ENCODE data around the gene SCYL3.
"Not testable (repeated sequence)": the region's sequence is repeated elsewhere in the genome, so short reads cannot be mapped to it uniquely, and the experiment has no call there.

SCYL3 gene

GRCh38 chr1:169877800-169878491, 15.8 kb downstream of the SCYL3 start:
- DNase-seq (ENCODE audit: low read depth in 1 of 2, low spot score in 1 of 2) = no peak
- in situ Hi-C loops (cut with HindIII; ENCODE audit: low pct_unique_long_range_greater_than_20kb, low sequenced_read_pairs) = no loop called here
- TF ChIP-seq JUND (IDR thresholded peaks at IDR 0.05; ENCODE audit: low read depth) = no peak

DNA sequence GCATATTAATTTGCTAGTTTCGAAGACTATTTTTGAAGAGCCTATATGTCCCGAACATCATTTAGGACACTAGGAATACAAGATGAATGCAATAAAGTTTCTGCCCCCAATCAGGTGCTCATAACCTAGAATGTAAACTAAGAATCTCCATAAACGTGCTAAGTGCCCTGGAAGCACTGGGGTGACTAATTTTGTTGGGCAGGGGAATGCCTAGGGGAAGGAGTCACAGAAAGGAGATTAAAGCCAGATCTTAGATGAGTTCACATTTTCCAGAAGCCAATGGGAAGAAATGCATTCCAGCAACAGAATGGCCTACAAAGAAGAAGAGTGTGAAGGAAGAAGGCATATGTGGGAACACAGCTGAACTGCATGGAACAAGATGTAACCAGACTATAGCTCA, 19.5 kb downstream of the SCYL3 start:
- no peak for DNase-seq (ENCODE audit: low read depth in 1 of 2, low spot score in 1 of 2)
- TF ChIP-seq JUND (IDR thresholded peaks at IDR 0.05; ENCODE audit: low read depth) = no peak
- in situ Hi-C loops (cut with HindIII; ENCODE audit: low pct_unique_long_range_greater_than_20kb, low sequenced_read_pairs) = no loop called here

GRCh38 chr1:169873582-169874199, 20.0 kb downstream of the SCYL3 start:
- no peak for DNase-seq (ENCODE audit: low read depth in 1 of 2, low spot score in 1 of 2)
- in situ Hi-C loops (cut with HindIII; ENCODE audit: low pct_unique_long_range_greater_than_20kb, low sequenced_read_pairs) = no loop called here
- TF ChIP-seq JUND (IDR thresholded peaks at IDR 0.05; ENCODE audit: low read depth) = peak; percentile 44; the same call in 1 of the 2 replicates

GRCh38 chr1:169872906-169873305, 20.8 kb downstream of the SCYL3 start:
- DNase-seq (ENCODE audit: low read depth in 1 of 2, low spot score in 1 of 2) = no peak
- TF ChIP-seq JUND (IDR thresholded peaks at IDR 0.05; ENCODE audit: low read depth) = no peak
- in situ Hi-C loops (cut with HindIII; ENCODE audit: low pct_unique_long_range_greater_than_20kb, low sequenced_read_pairs) = no loop called here

DNA sequence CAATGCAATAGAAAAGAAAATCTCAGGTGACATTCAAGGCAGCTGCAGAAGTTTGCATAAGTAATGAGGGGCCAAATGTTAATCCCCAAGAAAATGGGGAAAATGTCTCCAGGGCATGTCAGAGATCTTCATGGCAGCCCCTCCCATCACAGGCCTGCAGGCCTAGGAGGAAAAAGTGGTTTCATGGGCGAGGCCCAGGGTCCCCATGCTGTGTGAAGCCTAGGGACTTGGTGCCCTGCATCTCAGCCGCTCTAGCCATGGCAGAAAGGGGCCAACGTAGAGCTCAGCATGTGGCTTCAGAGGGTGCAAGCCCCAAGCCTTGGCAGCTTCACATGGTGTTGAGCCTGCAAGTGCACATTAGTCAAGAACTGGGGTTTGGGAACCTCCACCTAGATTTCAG, 21.7 kb downstream of the SCYL3 start:
- in situ Hi-C loops (cut with HindIII; ENCODE audit: low pct_unique_long_range_greater_than_20kb, low sequenced_read_pairs); DNase-seq (ENCODE audit: low read depth in 1 of 2, low spot score in 1 of 2): not testable (repeated sequence)

- no peak for DNase-seq (ENCODE audit: low read depth in 1 of 2, low spot score in 1 of 2)
- in situ Hi-C loops (cut with HindIII; ENCODE audit: low pct_unique_long_range_greater_than_20kb, low sequenced_read_pairs) = no loop called here
- TF ChIP-seq JUND (IDR thresholded peaks at IDR 0.05; ENCODE audit: low read depth) = no peak
These were observed 24.3 kb downstream of the SCYL3 start for GRCh38 chr1:169869426-169869825.

DNA sequence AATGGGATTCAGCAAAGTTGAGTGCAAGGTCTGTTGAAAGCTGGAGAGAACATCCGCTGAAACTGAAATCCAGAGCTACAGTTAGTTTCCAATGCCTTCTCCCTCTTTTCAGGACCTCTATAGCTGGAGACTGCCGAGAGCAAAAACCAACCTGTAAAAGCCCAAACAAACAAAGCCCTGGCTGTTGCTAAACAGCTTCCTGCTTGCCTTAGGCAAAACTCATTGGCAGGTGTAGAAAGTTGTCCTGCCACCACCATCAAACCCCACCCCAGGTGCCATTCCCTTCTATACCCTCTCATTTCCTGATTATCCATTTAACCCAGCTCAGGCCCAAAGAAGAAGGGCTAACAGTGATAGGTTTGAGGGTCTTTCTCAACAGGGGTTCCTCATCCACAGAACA, 24.7 kb downstream of the SCYL3 start:
- TF ChIP-seq JUND (IDR thresholded peaks at IDR 0.05; ENCODE audit: low read depth) = peak; percentile 13; the same call in 1 of the 2 replicates
- in situ Hi-C loops (cut with HindIII; ENCODE audit: low pct_unique_long_range_greater_than_20kb, low sequenced_read_pairs) = no loop called here
- DNase-seq (ENCODE audit: low read depth in 1 of 2, low spot score in 1 of 2) = peak in 1 of 2 experiments; percentile 79

DNA sequence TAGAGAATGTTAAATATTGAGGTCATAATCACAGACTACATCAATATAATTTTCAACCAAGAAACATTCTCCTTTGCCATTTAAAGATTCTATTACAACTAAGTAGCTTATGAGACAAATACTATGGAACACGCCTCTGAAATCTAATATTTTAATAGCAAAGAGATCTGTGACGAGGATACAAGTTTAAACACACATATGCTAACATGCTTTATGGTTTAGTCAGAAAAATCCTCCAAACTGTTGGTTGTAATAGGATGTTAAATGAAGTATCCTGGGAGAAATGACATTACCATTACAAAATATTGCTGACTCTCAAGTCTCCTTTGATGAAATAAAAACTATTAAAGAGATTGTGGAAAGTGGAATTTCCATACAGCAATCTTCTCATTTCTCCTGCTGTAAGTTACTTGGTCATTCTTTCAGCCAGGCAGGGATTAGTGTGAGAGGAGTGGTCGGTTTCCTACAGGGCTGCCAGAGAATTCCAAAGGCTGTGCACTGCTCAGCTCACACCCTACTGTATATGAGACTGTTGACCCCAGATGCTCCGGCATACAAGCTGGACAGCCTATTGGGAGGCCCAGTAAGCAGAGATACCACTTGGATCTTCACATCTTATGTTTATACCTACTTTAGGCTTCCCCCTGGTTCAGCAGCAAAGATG, 26.6 kb downstream of the SCYL3 start:
- TF ChIP-seq JUND (IDR thresholded peaks at IDR 0.05; ENCODE audit: low read depth) = no peak
- no peak for DNase-seq (ENCODE audit: low read depth in 1 of 2, low spot score in 1 of 2)
- in situ Hi-C loops (cut with HindIII; ENCODE audit: low pct_unique_long_range_greater_than_20kb, low sequenced_read_pairs) = no loop called here

- no peak for TF ChIP-seq JUND (IDR thresholded peaks at IDR 0.05; ENCODE audit: low read depth)
- no peak for DNase-seq (ENCODE audit: low read depth in 1 of 2, low spot score in 1 of 2)
- in situ Hi-C loops (cut with HindIII; ENCODE audit: low pct_unique_long_range_greater_than_20kb, low sequenced_read_pairs) = no loop called here
These were observed 27.1 kb downstream of the SCYL3 start for GRCh38 chr1:169866577-169866976.

GRCh38 chr1:169864531-169864930, 29.2 kb downstream of the SCYL3 start:
- in situ Hi-C loops (cut with HindIII; ENCODE audit: low pct_unique_long_range_greater_than_20kb, low sequenced_read_pairs); DNase-seq (ENCODE audit: low read depth in 1 of 2, low spot score in 1 of 2): not testable (repeated sequence)

- DNase-seq (ENCODE audit: low read depth in 1 of 2, low spot score in 1 of 2) = no peak
- TF ChIP-seq JUND (IDR thresholded peaks at IDR 0.05; ENCODE audit: low read depth) = no peak
- in situ Hi-C loops (cut with HindIII; ENCODE audit: low pct_unique_long_range_greater_than_20kb, low sequenced_read_pairs) = no loop called here
These were observed 32.9 kb downstream of the SCYL3 start for GRCh38 chr1:169860750-169861149.

DNA sequence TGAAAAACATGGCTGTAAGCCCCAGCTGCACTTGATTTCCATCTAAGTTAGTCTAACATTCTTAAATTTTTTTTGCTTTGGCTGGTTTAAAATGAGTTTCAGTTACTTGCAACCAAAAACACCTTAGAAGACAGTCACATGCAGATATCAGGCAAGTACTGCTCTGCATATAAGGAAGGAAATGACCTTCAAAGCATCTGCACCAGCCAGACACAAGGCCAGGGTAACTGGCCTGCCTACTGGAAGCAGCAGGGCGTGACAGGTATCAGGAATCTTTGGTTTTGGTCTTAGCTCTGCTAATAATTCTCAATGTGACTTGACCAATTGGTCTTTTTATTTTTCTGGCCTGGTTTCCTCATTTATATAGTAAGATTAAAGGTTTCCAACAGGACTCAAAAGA, 33.5 kb downstream of the SCYL3 start:
- TF ChIP-seq JUND (IDR thresholded peaks at IDR 0.05; ENCODE audit: low read depth) = no peak
- in situ Hi-C loops (cut with HindIII; ENCODE audit: low pct_unique_long_range_greater_than_20kb, low sequenced_read_pairs) = no loop called here
- DNase-seq (ENCODE audit: low read depth in 1 of 2, low spot score in 1 of 2) = no peak

GRCh38 chr1:169859001-169859400, 34.7 kb downstream of the SCYL3 start:
- DNase-seq (ENCODE audit: low read depth in 1 of 2, low spot score in 1 of 2) = no peak
- TF ChIP-seq JUND (IDR thresholded peaks at IDR 0.05; ENCODE audit: low read depth) = no peak
- in situ Hi-C loops (cut with HindIII; ENCODE audit: low pct_unique_long_range_greater_than_20kb, low sequenced_read_pairs) = no loop called here
